ENCODE data around the gene NFATC1.
"Not testable (repeated sequence)": the region's sequence is repeated elsewhere in the genome, so short reads cannot be mapped to it uniquely, and the experiment has no call there.

The NFATC1 gene

GRCh38 chr18:79376661-79377060 lies 19.1 kb upstream of the NFATC1 start:
- DNase-seq, result not testable (repeated sequence)

- peak; percentile 39 for DNase-seq
These were observed 18.4 kb upstream of the NFATC1 start for GRCh38 chr18:79377187-79377891.

GRCh38 chr18:79378536-79379250 lies 17.0 kb upstream of the NFATC1 start:
- peak; percentile 95 for DNase-seq

- no peak for DNase-seq
These were observed 16.4 kb upstream of the NFATC1 start for GRCh38 chr18:79379251-79379905.

- DNase-seq, result peak; percentile 41
These were observed 15.6 kb upstream of the NFATC1 start for GRCh38 chr18:79379931-79380815.

- peak; percentile 81 for DNase-seq
These were observed 14.6 kb upstream of the NFATC1 start for GRCh38 chr18:79380816-79381806.

- no peak for DNase-seq
These were observed 13.9 kb upstream of the NFATC1 start for GRCh38 chr18:79381811-79382311.

GRCh38 chr18:79382681-79383387 lies 12.9 kb upstream of the NFATC1 start:
- DNase-seq, result no peak

GRCh38 chr18:79383388-79384056 lies 12.2 kb upstream of the NFATC1 start:
- DNase-seq, result peak; percentile 47

- peak; percentile 57 for DNase-seq
These were observed 11.5 kb upstream of the NFATC1 start for GRCh38 chr18:79384151-79384807.

- peak; percentile 26 for DNase-seq
These were observed 10.9 kb upstream of the NFATC1 start for GRCh38 chr18:79384834-79385233.

- DNase-seq, result peak; percentile 39
These were observed 10.4 kb upstream of the NFATC1 start for GRCh38 chr18:79385326-79385707.

GRCh38 chr18:79385708-79386341 lies 9.9 kb upstream of the NFATC1 start:
- peak; percentile 47 for DNase-seq

- DNase-seq, result peak; percentile 37
These were observed 9.2 kb upstream of the NFATC1 start for GRCh38 chr18:79386547-79386946.

- peak; percentile 11 for DNase-seq
These were observed 8.5 kb upstream of the NFATC1 start for GRCh38 chr18:79387214-79387613.

GRCh38 chr18:79387615-79388014 lies 8.1 kb upstream of the NFATC1 start:
- DNase-seq, result no peak

- peak; percentile 41 for DNase-seq
These were observed 7.7 kb upstream of the NFATC1 start for GRCh38 chr18:79388043-79388442.

GRCh38 chr18:79389689-79390088 lies 6.0 kb upstream of the NFATC1 start:
- DNase-seq, result peak; percentile 38

- DNase-seq, result peak; percentile 35
These were observed 3.5 kb upstream of the NFATC1 start for GRCh38 chr18:79392226-79392625.
